ENCODE results near the gene FAH.
"Not testable (repeated sequence)": the region's sequence is repeated elsewhere in the genome, so short reads cannot be mapped to it uniquely, and the experiment has no call there.

- not testable (repeated sequence) for TF ChIP-seq CTCF, EZH2 (IDR thresholded peaks at IDR 0.05)
Observed at GRCh38 chr15:80127253-80127652, 25.5 kb upstream of the FAH start.
